Amniotic epithelial cell (primary cell): ENCODE results near the gene SDE2.
"Not testable (repeated sequence)": the region's sequence is repeated elsewhere in the genome, so short reads cannot be mapped to it uniquely, and the experiment has no call there.

Source experiments
- DNase-seq: peaks from one replicate; pipeline ENCODE4 v3.0.0-alpha.2; 2010; ENCODE audit warnings: low read depth

Gene SDE2

DNA sequence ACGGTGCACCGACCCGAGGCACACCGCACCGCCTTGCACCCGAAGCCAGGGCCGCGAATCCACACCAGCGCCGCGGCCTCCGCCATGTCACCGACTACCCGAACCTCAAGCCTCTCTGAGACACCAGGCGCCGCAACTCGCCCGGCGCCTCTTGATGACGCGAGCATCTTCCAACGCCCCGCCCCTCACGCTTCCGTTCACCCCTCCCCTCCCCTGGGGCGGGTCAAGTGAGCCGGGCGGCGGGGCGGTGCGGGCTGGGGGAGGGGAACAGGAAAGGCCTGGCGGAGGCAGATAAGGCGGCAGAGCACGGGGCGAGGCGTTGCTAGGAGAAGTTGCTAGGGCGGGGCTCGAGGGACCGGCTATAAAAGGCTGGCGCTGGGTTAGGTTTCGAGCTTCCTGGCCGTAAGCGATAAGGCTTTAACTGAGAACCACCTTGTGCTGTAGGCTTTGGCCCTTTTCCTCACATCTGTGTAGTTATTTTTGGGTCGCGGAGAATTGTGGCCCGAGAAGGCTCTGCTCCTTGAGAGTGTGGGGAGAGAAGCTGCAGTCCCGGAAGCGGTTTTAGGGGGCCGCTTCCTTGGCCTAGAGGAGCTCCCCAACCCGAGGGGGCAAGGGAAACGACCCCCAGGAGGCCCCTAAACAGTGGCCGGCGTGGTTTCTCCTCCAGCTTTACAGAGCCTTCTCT, at the start of gene SDE2:
Gene SDE2 (minus strand): TSS at position 117 of the 685 bp plus-strand sequence. CDS start 31 bp downstream, at position 86.
- peak; percentile 97 for DNase-seq

DNA sequence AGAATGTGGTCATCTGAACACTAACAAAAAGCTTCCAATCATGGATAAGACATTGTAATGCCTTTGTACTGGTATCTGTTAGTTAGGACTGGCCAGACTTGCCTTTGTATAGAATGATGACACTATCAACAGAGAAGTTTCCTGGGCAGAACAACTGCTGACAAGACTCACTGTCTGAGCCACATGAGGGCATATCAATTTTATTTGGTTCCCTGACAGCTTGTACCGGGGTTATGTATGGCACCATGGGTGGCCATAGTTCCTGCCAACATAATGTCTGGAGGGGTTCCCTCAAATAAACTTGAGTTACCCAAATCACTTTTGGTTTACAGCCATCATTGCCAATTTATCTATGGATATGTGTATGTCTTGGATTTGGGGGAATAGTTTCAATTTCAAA, 49.7 kb upstream of the SDE2 start:
- DNase-seq: no peak

DNA sequence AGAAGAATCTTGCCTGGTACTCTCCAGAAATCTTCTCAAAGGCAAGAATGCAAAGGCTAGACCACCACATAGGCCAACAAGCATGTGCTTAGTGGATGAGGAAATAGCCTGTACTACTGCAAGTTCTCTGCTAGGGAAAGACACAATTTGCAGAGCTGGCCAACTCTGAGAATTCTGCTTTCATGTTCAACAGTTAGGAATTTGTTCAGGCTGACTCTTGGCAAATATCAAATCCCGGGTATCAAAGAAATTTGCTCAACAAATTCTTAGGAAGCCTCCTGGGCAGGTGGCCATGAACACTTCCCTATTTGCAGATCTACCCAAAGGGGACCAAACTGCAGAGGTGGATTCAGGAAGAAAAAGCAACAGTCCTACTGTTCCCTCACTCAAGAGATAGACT, 48.4 kb upstream of the SDE2 start:
- DNase-seq: peak; percentile 49

DNA sequence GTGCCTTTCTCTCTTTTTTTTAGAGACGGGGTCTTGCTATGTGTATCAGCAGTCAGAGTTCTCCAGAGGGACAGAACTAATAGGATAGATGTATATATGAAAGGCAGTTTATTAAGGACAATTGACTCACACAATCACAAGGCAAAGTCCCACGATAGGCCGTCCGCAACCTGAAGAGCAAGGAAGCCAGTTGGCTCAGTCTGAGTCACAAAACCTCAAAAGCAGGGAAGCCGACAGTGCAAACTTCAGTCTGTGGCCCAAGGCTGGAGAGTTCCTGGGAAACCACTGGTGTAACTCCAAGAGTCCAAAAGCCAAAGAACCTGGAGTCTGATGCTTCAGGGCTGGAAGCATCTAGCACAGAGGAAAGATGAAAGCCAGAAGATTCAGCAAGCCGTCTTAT, 47.1 kb upstream of the SDE2 start:
- DNase-seq: peak; percentile 69

DNA sequence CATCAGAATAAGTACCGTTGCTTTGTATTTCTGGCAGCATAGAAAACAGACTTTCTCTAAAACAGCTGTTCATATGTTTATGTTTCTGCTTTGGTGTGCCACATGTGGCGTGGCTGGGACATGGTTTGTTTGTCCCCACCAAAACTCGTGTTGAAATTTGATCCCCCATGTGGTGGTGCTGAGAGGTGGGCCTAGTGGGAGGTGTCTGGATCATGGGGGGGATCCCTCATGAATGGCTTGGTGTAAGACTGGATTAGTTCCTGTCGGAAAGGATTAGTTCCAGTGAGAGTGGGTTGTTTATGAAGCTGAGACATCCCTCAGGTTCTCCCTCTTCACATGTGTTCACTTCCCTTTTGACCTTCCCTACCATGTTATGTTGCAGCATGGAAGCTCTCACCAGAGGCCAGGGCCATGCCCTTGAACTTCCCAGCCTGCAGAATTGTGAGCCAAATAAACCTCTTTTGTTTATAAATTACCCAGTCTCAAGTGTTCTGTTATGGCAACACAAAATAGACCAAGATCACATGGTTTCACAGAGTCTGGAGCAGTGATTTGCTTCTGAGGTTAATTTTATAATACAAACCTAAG, 45.5 kb upstream of the SDE2 start:
- DNase-seq: no peak

DNA sequence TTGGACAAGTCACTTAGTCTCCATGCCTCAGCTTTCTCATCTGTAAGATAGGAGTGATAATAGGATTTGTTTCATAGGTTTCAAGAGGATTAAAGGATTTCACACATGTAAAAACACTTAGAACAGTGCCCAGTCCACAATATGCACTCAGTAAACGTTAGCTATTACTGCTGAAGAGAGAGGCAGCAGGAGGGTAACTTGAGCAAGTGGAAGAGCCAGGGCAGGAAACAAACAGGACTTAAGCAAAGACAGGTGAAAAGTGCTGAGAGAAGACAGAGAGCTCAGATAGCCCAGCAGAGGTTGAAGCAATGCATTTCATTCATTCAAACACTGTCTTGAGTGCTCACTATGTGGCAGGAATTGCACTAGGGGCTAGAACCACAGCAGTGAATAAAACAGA, 42.3 kb upstream of the SDE2 start:
- no peak for DNase-seq

DNA sequence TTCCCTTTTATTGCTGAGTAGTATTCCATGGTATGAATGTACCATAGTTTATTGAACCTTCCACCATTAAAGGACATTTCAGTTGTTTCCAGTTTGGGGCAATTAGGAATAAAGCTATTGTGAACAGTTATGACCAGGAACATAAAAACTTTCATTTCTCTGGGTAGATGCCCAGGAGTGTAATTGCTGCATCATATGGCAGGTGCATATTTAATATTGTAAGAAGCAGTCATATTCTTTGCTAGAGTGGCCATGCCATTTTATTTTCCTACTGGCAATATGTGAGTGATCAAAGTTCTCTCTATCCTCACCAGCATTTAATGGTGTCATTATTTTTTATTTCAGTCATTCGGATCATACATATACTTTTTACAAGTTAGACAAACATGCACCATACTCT, 39.5 kb upstream of the SDE2 start:
- no peak for DNase-seq

DNA sequence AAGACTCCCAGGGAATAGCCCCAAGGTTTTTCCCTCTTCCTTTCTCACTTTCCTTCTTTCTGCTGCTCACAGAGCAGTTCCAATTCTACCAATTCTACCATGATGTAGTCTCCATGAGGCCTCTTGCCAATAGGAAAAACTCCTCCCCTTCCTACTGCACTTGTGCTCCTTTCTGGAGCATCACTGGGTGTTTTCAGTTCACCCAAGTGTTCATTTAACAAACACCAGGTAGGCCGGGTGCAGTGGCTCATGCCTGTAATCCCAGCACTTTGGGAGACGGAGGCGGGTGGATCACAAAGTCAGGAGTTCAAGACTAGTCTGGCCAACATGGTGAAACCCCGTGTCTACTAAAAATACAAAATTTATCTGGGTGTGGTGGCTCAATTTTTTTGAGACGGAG, 36.8 kb upstream of the SDE2 start:
- no peak for DNase-seq

DNA sequence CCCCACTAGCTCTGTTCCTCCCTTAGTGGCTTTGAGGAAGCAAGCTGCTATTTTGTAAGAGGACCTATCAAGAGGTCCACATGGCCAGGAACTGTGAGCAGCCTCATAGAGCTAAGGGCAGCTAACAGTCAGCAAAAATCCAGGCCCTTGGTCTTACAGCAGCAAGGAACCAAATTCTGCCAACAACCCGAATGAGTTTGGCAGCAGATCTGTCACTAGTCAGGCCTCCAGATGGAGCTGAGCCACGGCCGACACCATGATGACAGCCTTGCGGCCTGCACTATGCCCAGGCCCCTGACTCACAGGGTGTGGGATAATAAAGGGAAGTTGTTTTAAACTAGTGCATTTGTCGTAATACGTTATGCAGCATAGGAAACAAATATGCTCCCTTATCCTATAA, 35.3 kb upstream of the SDE2 start:
- DNase-seq: peak; percentile 56

DNA sequence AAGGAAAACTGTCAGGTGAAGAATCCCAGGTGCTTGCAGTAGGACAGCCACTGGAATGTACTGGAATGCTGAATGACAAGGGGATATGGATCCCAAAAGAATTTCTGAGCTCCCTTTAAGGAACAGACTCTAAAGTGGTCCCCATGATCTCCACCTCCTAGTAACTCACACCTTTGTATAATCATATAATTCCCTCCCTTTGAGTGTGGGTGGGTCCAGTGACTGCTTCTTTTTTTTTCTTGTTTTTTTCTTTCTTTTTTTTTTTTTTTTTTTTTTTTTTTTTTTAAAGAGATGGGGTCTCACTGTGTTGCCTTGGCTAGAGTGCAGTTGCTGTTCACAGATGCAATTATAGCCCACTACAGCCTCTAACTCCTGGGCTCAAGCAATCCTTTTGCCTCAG, 34.8 kb upstream of the SDE2 start:
- DNase-seq: no peak

DNA sequence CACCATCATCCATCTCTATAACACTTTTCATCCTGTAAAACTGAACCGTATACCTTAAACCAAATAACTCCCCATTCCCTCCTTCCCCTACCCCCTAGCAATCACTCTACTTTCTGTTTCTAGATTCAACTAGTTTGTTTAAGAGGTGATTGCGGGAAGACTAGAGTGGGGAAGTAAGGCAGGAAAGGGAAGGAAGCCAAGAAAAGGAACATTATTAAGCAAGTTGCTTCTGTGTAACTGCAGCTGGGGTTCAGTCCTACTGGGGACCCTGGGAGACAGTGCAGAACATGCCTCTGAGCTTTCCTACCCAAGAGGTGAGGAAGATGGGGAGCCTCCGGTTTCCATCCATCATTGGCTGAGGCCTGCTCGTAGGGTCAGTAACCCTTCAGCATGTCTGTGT, 34.4 kb upstream of the SDE2 start:
- DNase-seq: no peak

DNA sequence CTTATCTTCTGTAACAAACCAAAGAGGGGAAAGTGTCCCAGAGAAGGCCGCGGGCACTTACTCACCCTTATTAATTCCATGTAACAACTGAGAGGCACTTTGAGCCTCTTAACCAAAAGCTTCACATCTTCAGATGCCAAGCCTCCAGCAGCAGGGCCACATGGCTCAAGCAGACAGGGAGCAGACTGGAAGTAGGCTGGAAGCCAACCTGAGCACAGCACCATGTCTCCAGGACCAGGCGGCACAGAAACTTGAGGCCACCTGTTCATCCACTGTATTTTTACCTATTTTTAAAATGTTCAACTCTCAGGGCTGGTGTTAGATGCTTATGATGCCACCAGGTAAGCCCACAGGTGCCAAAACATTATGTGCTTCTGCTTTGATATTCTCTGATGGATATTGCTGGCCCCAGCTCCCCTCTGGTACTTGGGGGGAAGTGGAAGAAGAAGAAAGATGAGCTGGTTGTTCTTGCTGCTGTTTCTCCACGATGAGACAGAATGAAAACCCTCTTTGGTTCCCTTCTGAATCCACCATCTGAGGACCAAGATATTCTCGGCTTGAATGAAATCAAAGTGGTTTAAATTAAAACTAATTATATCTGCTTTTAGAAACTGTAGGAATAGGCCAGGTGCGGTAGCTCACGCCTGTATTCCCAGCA, 30.6 kb upstream of the SDE2 start:
- DNase-seq: no peak

DNA sequence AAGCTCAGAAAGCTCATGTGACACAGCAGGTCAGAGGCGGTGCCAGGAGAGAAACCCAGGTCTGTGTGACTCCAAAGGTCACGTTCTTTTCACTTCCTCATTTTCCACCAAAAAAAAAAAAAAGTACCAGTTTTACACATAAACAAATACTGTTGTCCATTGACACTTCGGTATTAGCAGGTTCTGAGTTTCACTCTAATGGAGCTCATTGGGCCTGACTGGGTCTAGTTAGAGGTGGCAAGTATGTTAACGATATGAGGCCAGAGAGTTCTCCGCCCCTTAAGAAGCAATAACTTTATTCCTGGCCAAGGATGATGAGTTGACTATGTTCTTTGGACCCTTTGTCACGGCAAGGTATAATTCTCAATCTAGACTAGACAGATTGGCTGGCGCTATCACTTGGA, 30.0 kb upstream of the SDE2 start:
- no peak for DNase-seq

DNA sequence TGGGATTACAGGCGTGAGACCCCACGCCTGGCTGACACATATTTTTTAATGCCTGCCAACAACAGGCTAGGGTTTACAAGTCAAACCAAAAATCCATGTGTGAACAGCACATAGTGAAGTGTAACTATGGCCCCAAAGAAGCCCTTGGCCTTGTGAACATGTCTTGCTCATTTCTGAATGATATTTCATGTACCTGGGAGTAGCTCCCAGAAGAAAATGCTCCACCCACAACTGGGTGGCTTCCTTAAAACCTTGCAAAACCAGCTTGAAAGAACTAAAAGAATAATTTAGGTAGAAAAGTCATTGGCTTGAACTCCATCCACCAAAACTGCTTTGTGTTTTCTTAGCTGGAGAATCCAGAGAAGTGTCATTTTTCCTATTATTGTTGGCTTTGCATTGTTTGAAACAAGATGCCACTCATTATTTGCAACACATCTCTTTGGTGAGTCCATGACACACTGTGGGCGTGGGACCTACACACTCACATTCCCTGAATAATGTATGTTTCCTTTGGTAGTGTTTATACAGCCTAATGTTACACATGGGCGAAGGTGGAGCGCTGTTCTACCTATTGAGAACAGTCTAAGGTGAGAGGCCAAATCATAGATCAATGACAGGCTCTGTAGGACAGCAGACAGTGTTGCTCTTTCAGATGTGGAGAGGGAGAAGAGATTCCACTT, 28.5 kb upstream of the SDE2 start:
- DNase-seq: no peak

DNA sequence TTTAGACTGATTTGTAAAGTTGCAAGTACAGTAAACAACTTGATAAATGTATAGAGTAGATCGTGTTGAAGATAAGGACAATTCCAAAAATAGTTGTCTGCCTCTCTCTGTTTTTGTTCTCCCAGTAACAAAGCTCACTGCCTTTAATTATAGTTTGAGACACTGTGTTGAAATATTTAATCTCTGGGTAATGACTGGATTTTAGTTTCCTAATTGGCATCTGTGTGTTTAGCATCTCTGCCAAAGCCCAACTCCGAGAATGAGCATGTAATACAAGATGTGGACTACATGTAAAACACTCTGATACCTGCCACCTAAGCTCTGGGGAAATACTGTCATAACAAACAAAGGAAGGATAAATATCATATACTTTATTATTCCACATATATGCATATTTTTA, 27.7 kb upstream of the SDE2 start:
- peak; percentile 1 for DNase-seq

DNA sequence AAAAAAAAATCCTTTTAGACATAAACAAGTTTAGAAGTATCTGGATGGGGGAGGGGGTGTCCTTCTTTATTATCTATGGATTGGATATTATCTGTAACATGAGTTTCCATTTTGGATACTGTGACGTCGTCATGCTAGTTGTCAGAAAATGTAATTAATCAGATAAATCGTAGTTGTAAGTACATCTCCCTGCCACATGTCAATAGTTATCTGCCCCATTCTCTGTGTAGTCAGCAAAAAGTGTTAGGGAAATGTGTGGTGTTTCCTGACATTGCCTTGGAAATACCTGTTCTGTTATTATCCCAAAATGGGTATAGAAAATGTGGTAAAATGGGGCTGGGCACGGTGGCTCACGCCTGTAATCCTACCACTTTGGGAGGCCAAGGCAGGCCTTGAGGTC, 24.6 kb upstream of the SDE2 start:
- no peak for DNase-seq

DNA sequence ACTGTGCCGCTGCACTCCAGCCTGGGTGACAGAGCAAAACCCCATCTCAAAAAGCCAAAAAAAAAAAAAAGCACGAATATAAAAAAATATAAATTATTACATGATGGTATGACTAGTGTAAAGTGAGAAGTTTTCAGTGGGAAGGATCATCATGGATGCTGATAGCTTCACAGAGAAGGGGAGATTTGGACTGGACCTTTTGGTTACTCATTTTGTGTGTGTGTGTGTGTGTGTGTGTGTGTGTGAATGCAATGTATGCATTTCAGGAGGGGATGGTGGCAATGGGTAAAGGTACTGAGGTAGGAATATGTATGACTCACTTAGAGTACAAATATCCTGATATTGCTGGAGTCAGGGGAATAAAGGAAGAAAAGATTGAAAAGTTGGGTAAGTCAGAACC, 22.7 kb upstream of the SDE2 start:
- no peak for DNase-seq

DNA sequence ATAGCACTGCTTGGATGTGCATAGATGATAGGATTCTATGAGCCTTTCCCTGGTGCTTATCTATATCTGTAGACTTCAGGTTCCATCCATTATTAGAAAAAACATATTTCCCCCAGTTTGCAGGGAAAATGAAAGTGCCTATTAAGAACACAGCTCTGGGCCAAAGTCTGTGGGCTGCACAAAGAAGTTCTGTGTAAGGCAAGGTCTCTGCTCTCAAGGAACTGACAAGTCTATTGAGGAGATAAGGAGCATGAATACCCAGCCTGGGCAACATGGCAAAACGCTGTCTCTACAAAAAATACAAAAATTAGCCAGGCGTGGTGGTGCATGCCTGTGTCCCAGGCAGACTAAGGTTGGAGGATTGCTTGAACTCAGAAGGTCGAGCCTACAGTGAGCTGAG, 22.3 kb upstream of the SDE2 start:
- DNase-seq: no peak

DNA sequence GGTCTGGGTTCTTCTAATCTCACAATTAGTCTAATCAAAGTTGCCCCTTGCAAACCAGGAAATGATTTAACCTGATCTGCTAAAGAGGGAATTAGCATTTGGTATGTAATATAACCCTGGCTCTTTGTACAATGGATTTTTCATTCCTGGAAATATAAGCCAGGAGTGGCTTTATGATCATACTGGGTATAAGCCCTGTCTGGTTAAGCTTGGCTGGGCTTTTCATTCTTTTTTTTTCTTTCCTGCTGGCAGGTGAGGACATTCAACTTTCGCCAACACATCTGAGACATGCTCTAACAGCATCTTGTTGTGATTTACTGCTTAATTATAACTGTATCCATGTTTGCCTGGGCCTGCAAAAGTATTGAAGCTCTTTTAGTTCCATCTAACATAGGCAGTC, 20.4 kb upstream of the SDE2 start:
- no peak for DNase-seq

DNA sequence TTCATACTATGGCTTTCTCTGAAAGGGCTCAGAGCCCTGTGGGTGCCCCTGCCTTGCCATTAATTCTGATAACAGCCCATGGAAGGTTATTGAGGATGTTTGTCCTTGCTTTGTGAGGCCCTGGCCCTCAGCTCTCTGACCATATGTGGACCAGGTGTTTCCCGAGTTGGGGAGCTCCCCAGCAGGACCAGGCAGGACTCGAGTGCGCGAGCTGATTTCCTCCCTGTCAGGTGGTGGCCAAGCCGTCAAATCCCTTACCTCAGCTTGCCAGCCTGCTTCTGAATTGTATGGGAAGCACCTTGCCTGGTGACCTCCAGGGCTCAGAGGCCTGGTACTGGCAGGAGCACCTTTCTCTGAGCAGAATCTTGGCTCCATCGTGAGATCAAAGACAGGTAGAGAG, 17.9 kb upstream of the SDE2 start:
- DNase-seq: no peak

DNA sequence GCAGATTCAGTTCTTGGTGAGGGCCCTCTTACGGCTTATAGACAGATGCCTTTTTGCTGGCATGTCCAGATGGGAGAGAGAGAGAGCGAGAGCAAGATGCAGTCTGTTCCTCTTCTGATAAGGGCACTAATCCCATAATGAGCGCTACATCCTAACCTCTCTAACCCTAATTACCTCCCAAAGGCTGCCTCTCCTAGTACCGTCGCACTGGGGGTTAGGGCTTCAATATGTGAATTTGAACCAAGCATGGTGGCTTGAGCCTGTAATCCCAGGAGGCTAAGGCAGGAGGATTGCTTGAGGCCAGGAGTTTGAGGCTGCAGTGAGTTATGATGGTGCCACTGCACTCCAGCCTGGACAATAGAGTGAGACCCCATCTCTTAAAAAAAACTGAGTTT, 10.5 kb upstream of the SDE2 start:
- DNase-seq: no peak

DNA sequence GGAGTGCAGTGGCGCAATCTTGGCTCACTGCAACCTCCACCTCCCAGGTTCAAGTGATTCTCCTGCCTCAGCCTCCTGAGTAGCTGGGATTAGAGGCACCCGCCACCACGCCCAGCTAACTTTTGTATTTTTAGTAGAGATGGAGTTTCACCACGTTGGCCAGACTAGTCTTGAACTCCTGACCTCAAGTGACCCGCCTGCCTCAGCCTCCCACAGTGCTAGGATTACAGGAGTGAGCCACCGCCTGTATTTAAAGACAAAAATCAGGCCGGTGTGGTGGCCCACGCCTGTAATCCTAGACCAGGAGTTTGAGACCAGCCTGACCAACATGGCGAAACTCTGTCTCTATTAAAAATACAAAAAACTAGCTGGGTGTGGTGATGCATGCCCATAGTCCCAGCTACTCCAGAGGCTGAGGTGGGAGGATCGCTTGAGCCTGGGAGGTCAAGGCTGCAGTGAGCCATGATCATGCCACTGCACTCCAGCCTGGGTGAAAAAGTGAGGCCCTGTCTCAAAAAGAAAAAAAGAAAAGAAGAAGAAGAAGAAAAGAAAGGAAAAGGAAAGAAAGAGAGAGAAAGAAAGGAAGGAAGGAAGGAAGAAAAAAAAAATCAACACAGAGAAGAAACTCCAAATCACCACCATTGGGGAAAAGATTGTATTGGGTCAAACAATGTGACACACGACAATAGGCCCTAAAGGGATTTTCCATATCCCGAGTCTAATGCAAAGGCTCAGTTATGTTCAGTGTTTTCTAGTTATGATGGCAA, 8.2 kb upstream of the SDE2 start:
- DNase-seq: not testable (repeated sequence)
